ENCODE measurements around the gene SMURF2.
A peak's percentile ranks its signal among the peaks of the same experiment; 100 is the strongest.

SMURF2 gene

GRCh38 chr17:64534187-64534586 lies 127.9 kb downstream of the SMURF2 start:
- peak; percentile 4 for DNase-seq

- DNase-seq: no peak
Measured at GRCh38 chr17:64533784-64534183, 128.3 kb downstream of the SMURF2 start.

- DNase-seq: no peak
Measured at GRCh38 chr17:64532409-64532808, 129.7 kb downstream of the SMURF2 start.

- DNase-seq: no peak
Measured at GRCh38 chr17:64531955-64532371, 130.1 kb downstream of the SMURF2 start.

GRCh38 chr17:64529221-64529620 lies 132.9 kb downstream of the SMURF2 start:
- no peak for DNase-seq

GRCh38 chr17:64527914-64528313 lies 134.2 kb downstream of the SMURF2 start:
- DNase-seq: no peak

GRCh38 chr17:64520359-64520758 lies 141.7 kb downstream of the SMURF2 start:
- no peak for DNase-seq

GRCh38 chr17:64519601-64520000 lies 142.5 kb downstream of the SMURF2 start:
- DNase-seq: no peak

- DNase-seq: no peak
Measured at GRCh38 chr17:64515829-64516228, 146.3 kb downstream of the SMURF2 start.

- no peak for DNase-seq
Measured at GRCh38 chr17:64515419-64515818, 146.7 kb downstream of the SMURF2 start.

GRCh38 chr17:64509179-64509578 lies 152.9 kb downstream of the SMURF2 start:
- DNase-seq: no peak

GRCh38 chr17:64508683-64509082 lies 153.4 kb downstream of the SMURF2 start:
- no peak for DNase-seq

- peak; percentile 38 for DNase-seq
Measured at GRCh38 chr17:64507413-64507782, 154.7 kb downstream of the SMURF2 start.

- peak; percentile 97 for DNase-seq
Measured at GRCh38 chr17:64506576-64507412, 155.3 kb downstream of the SMURF2 start, which contains the start of gene CEP95. CEP95 (plus strand) TSS chr17:64506977; CDS start chr17:64507098, 121 bp downstream.

- DNase-seq: peak; percentile 97
Measured at GRCh38 chr17:64506201-64506575, 155.9 kb downstream of the SMURF2 start, which contains the start of gene DDX5. DDX5 (minus strand) TSS chr17:64506289; CDS start chr17:64506119, 170 bp downstream.

GRCh38 chr17:64505340-64506200 lies 156.5 kb downstream of the SMURF2 start:
- peak; percentile 89 for DNase-seq

GRCh38 chr17:64504769-64505339 lies 157.3 kb downstream of the SMURF2 start:
- DNase-seq: no peak

- DNase-seq: no peak
Measured at GRCh38 chr17:64503821-64504768, 158.0 kb downstream of the SMURF2 start.

- no peak for DNase-seq
Measured at GRCh38 chr17:64503341-64503740, 158.8 kb downstream of the SMURF2 start.

GRCh38 chr17:64502809-64503208 lies 159.3 kb downstream of the SMURF2 start:
- DNase-seq: no peak

GRCh38 chr17:64502021-64502420 lies 160.1 kb downstream of the SMURF2 start:
- DNase-seq: no peak

All from CD4-positive, alpha-beta T cell treated with Interferon gamma for 1 hour (primary cell).